Endothelial cell of umbilical vein (primary cell): ENCODE measurements around the gene CNTNAP2. TPM values are rescaled to one million over a fixed set of nuclear protein-coding genes. Genes with fewer than 3 reads are reported as not detected.

Source experiments
- BruUV-seq: library from RNA; stranded (reverse); fragments of 400-500 nt; replicated peaks from 2 replicates; lab custom pipeline; 2021; lab: Mats Ljungman, UMichigan
- CTCF ChIA-PET: fragments of 300-600, 350-600 bp; sonication (Branson Sonifier 250); formaldehyde crosslinking; loops from one replicate; lab custom pipeline; 2021; ENCODE audit warnings: antibody characterized with exemption, inconsistent platforms; lab: Charles Lee
- POLR2A ChIA-PET: fragments of 300-600, 350-600 bp; sonication (Branson Sonifier 250); formaldehyde crosslinking; loops from one replicate; lab custom pipeline; 2021; ENCODE audit warnings: antibody characterized with exemption, inconsistent platforms; lab: Charles Lee
- DNase-seq: peaks from one replicate; pipeline ENCODE4 v3.0.0-alpha.2; 2011; ENCODE audit warnings: low read depth, low spot score
- FAIRE-seq: peaks from 2 replicates; lab custom pipeline; 2011; peaks lifted over from hg19 to GRCh38; lab: Jason Lieb, UNC
- H2AFZ ChIP-seq: 2 replicates; pipeline ENCODE4 v1.6.0; 2012; ENCODE audit warnings: low read depth, low read length, control low read depth, inconsistent platforms
- H3K27ac ChIP-seq: 2 replicates; pipeline ENCODE4 v1.5.1; 2011; ENCODE audit warnings: low read depth, mild to moderate bottlenecking, control low read depth, low read length, moderate library complexity; ENCODE audit not compliant: insufficient read depth
- H3K27me3 ChIP-seq, 2 experiments: 2 replicates each; pipeline versions ENCODE4 v1.6.0 to v1.6.1; 2011; ENCODE audit warnings: low read length in 2 of 2, mixed read lengths in 1 of 2; ENCODE audit not compliant: control insufficient read depth in 2 of 2, insufficient read depth in 2 of 2
- H3K36me3 ChIP-seq, 2 experiments: 2 replicates in 1 of 2; 3 replicates in 1 of 2; pipeline ENCODE4 v1.5.1; 2011; ENCODE audit warnings: low read length in 2 of 2, mild to moderate bottlenecking in 1 of 2, moderate library complexity in 1 of 2; ENCODE audit not compliant: control insufficient read depth in 2 of 2, insufficient read depth in 2 of 2; ENCODE audit errors: extremely low read depth in 1 of 2
- H3K4me1 ChIP-seq: 3 replicates; pipeline ENCODE4 v1.5.1; 2011; ENCODE audit warnings: mild to moderate bottlenecking, low read length; ENCODE audit not compliant: control insufficient read depth, insufficient read depth; ENCODE audit errors: extremely low read depth
- H3K4me2 ChIP-seq: 2 replicates; pipeline ENCODE4 v1.6.1; 2011; ENCODE audit warnings: low read length, control low read depth, mixed read lengths; ENCODE audit not compliant: insufficient read depth
- H3K4me3 ChIP-seq, 3 experiments: fragments of 200-600 bp in 1 of 3; sonication (generic), shearing (Covaris generic) in 1 of 3; replicated peaks in 1 of 3; 2 replicates each; pipeline ENCODE4 v1.5.1; 2011 to 2016; ENCODE audit warnings: control low read depth in 3 of 3, low read length in 3 of 3, mild to moderate bottlenecking in 2 of 3, inconsistent platforms in 1 of 3, low read depth in 1 of 3, moderate library complexity in 1 of 3; ENCODE audit not compliant: insufficient read depth in 1 of 3
- H3K79me2 ChIP-seq: 2 replicates; pipeline ENCODE4 v1.6.0; 2012; ENCODE audit warnings: low read length, inconsistent platforms; ENCODE audit not compliant: control insufficient read depth, insufficient read depth
- H3K9ac ChIP-seq: replicated peaks from 2 replicates; pipeline ENCODE3; 2011; ENCODE audit warnings: low read length, control low read depth; ENCODE audit not compliant: insufficient read depth; ENCODE audit errors: extremely low read depth
- H3K9me1 ChIP-seq: replicated peaks from 3 replicates; pipeline ENCODE4 v1.6.0; 2011; ENCODE audit warnings: mild to moderate bottlenecking, low read length; ENCODE audit not compliant: control insufficient read depth, insufficient read depth; ENCODE audit errors: extremely low read depth
- H3K9me3 ChIP-seq: replicated peaks from 2 replicates; pipeline ENCODE4 v1.5.1; 2012; ENCODE audit warnings: low read length, inconsistent platforms; ENCODE audit not compliant: control insufficient read depth, insufficient read depth
- H4K20me1 ChIP-seq: replicated peaks from 2 replicates; pipeline ENCODE3; 2011; ENCODE audit warnings: mild to moderate bottlenecking, low read length; ENCODE audit not compliant: control insufficient read depth, insufficient read depth; ENCODE audit errors: extremely low read depth
- EZH2 ChIP-seq: IDR thresholded peaks from 2 replicates; pipeline ENCODE4 v1.6.1; 2012; ENCODE audit warnings: borderline replicate concordance, low read depth, mild to moderate bottlenecking, moderate library complexity, low read length, inconsistent platforms; ENCODE audit not compliant: severe bottlenecking
- FOS ChIP-seq: IDR thresholded peaks from 2 replicates; pipeline ENCODE4 v1.6.1; 2011; ENCODE audit warnings: mild to moderate bottlenecking, low read length, moderate library complexity, borderline replicate concordance; ENCODE audit not compliant: insufficient read depth
- JUN ChIP-seq: IDR thresholded peaks from 2 replicates; pipeline ENCODE4 v1.6.1; 2011; ENCODE audit warnings: borderline replicate concordance, low read depth; ENCODE audit not compliant: insufficient read length, insufficient read depth
- MYC ChIP-seq: IDR thresholded peaks from one replicate; pipeline ENCODE4 v1.6.1; 2011; ENCODE audit warnings: mild to moderate bottlenecking, low read depth, low read length
- POLR2A ChIP-seq: IDR thresholded peaks from 2 replicates; pipeline ENCODE4 v1.6.1; 2012; ENCODE audit warnings: low read depth, mild to moderate bottlenecking, control low read depth, low read length
- POLR2AphosphoS5 ChIP-seq: IDR thresholded peaks from 2 replicates; pipeline ENCODE4 v1.6.1; 2012; ENCODE audit warnings: low read depth, mild to moderate bottlenecking, control low read depth, low read length, moderate library complexity; ENCODE audit not compliant: insufficient read depth
- dilution Hi-C: fragments of 300-500 bp; cut with MboI; formaldehyde crosslinking; loops from one replicate; pipeline ENCODE4 v1.15.0; 2019; ENCODE audit warnings: low sequenced_read_pairs; ENCODE audit not compliant: extremely low pct_ligation_motif_present
- intact Hi-C: fragments of 100-400 bp; cut with micrococcal nuclease; formaldehyde crosslinking; loops from one replicate; pipeline ENCODE4 v1.10.0; 2022
- polyA plus RNA-seq, 4 experiments: library from polyadenylated mRNA; depleted of rRNA in 3 of 4; stranded (reverse) in 3 of 4; unstranded in 1 of 4; fragments of >200 nt; gene quantifications; 2 replicates each; pipeline versions ENCODE4 v1.2.1 to v1.2.3, GENCODE V29; 2011 to 2012; ENCODE audit warnings: missing spikeins in 1 of 4
- total RNA-seq: library from RNA; stranded (reverse); gene quantifications from 2 replicates; pipeline ENCODE4 v1.2.3, GENCODE V29; 2021
- TF ChIP-seq, protein P1 (sequence below): IDR thresholded peaks from 2 replicates; pipeline ENCODE4 v1.6.1; 2011; ENCODE audit not compliant: insufficient read depth, insufficient read length
- TF ChIP-seq, protein P2 (sequence below), 2 donors: IDR thresholded peaks; 1 replicate in 1 of 2; 2 replicates in 1 of 2; pipeline ENCODE4 v1.5.1; 2011; ENCODE audit warnings: low read length in 2 of 2, mild to moderate bottlenecking in 2 of 2, moderate library complexity in 2 of 2, control low read depth in 1 of 2, inconsistent platforms in 1 of 2, low read depth in 1 of 2; ENCODE audit not compliant: insufficient read depth in 1 of 2; ENCODE audit errors: extremely low read depth in 1 of 2

The CNTNAP2 gene
- total and polyA plus RNA-seq, 2 donors (not counting 3 experiments of a cell fraction or from before 2014, with no cell fraction given), result not detected

DNA sequence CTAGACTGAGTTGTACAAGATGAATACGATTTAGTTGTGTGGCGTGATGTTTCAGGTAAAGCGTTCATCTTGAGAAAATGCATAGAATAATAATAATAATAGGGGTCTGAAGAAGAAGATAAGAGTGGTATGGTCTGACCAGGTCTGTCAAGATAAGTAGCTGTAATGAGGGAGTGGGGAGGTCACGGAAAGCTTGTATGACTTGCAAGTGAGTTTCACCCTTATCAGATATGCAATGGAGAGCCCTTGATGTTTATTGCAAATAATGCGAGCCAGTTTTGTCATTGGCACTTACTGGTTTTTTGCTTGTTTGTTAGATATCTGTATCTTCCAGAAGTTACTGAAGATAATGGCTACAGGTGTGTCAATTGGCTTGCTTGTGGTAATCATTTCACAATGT is 611.5 kb downstream of the CNTNAP2 start:
- H3K4me3 ChIP-seq, result no peak overlapping the region
- BruUV-seq, result no TSS peak
- FAIRE-seq (no peak), DNase-seq (no peak)
- H4K20me1 ChIP-seq, result no peaks in the 10 kb centered on the region
- no peaks in the 10 kb centered on the region for H3K9me1 ChIP-seq
- H2AFZ ChIP-seq, result no peak overlapping the region
- H3K36me3 ChIP-seq, result no peaks in the 10 kb centered on the region
- ChIA-PET POLR2A (no interaction called here), CTCF (no interaction called here)
- H3K79me2 ChIP-seq, result no peaks in the 10 kb centered on the region
- TF ChIP-seq, protein P1, sequence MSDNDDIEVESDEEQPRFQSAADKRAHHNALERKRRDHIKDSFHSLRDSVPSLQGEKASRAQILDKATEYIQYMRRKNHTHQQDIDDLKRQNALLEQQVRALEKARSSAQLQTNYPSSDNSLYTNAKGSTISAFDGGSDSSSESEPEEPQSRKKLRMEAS, result no peak
- TF ChIP-seq POLR2AphosphoS5 (no peak), FOS (no peak)
- H3K27me3 ChIP-seq, result no peaks in the 10 kb centered on the region
- dilution Hi-C loops (no loop called here), intact Hi-C loops (no loop called here)
- H3K27ac ChIP-seq, result no peak overlapping the region
- no peak overlapping the region for H3K9ac ChIP-seq
- no peaks in the 10 kb centered on the region for H3K4me1 ChIP-seq
- H3K4me2 ChIP-seq, result no peak overlapping the region
- H3K9me3 ChIP-seq, result peaks cover 7% of the 10 kb centered on the region

DNA sequence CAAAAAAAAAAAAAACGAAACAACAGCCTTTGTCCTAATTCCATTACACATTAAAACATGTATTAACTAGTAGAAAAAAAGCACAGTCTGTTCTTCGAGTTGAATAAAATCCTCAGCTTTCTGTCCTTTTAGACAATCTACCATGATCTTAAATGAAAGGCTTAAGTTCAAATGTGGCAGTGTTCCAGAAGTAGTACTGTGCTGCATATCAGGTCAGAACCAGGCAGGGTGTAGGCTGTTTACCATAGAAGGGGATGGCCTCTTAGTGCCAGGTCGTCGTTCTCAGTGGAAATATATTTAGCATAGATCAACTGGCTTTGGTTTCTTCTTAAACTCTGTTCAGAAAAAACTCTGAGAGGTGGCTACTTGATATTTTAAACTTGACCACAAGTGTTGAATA is 612.0 kb downstream of the CNTNAP2 start:
- Histone ChIP-seq H3K4me3 (no peak overlapping the region), H3K79me2 (no peaks in the 10 kb centered on the region), H4K20me1 (no peaks in the 10 kb centered on the region), H3K36me3 (no peaks in the 10 kb centered on the region), H3K9me1 (no peaks in the 10 kb centered on the region), H3K9ac (no peak overlapping the region), H3K27ac (no peak overlapping the region), H3K9me3 (peaks cover 7% of the 10 kb centered on the region), H3K27me3 (no peaks in the 10 kb centered on the region), H2AFZ (no peak overlapping the region), H3K4me1 (no peaks in the 10 kb centered on the region), H3K4me2 (no peak overlapping the region)
- CTCF ChIA-PET, result no interaction called here
- DNase-seq (no peak), FAIRE-seq (no peak)
- no TSS peak for BruUV-seq
- POLR2A ChIA-PET, result no interaction called here
- dilution Hi-C loops (no loop called here), intact Hi-C loops (no loop called here)
- TF ChIP-seq POLR2A (no peak), EZH2 (no peak), FOS (no peak), POLR2AphosphoS5 (no peak), JUN (no peak), MYC (no peak)
- TF ChIP-seq, protein P2, sequence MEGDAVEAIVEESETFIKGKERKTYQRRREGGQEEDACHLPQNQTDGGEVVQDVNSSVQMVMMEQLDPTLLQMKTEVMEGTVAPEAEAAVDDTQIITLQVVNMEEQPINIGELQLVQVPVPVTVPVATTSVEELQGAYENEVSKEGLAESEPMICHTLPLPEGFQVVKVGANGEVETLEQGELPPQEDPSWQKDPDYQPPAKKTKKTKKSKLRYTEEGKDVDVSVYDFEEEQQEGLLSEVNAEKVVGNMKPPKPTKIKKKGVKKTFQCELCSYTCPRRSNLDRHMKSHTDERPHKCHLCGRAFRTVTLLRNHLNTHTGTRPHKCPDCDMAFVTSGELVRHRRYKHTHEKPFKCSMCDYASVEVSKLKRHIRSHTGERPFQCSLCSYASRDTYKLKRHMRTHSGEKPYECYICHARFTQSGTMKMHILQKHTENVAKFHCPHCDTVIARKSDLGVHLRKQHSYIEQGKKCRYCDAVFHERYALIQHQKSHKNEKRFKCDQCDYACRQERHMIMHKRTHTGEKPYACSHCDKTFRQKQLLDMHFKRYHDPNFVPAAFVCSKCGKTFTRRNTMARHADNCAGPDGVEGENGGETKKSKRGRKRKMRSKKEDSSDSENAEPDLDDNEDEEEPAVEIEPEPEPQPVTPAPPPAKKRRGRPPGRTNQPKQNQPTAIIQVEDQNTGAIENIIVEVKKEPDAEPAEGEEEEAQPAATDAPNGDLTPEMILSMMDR (IDR thresholded peaks at IDR 0.05; ENCODE audit: extremely low read depth in 1 of 2, insufficient read depth in 1 of 2, low read depth in 1 of 2, low read length in 2 of 2), result no peak
- TF ChIP-seq, protein P1, result no peak
